NCI-H2196 treated with DMSO at 0.1 percent for 48 hours (cell line): ENCODE results near the gene USP7.
"Not testable (repeated sequence)": the region's sequence is repeated elsewhere in the genome, so short reads cannot be mapped to it uniquely, and the experiment has no call there.

ENCODE experiments used
- DNase-seq: peaks from one replicate; lab custom pipeline; 2025; ENCODE audit not compliant: unreplicated experiment; lab: John Stamatoyannopoulos, UW

The USP7 gene

GRCh38 chr16:8882041-8882617 lies 81.6 kb downstream of the USP7 start, which contains the start of gene LITAFD:
Gene LITAFD (plus strand): TSS chr16:8882351. CDS start chr16:8884356, 2,005 bp downstream.
- no peak for DNase-seq

GRCh38 chr16:8880839-8881510 lies 82.7 kb downstream of the USP7 start:
- DNase-seq, result no peak

DNA sequence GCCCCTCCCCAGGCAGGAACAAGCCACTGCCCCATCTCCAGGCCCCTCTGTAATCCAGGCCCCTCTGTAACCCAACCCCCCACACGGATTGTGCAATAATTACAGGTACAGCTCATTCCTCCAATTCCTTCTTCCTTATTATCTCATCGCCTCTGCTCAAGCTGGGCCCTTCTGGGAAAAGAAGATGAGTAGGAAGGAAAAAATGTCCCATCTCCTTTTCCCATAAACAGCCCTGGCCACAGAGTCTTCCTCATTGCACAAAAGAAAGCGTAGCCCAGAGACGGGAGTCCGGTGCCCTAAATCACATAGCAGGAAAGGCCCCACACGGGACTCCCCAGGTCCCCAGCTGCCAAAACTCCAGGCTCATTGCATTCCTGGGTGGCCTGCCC lies 85.2 kb downstream of the USP7 start:
- DNase-seq, result no peak

DNA sequence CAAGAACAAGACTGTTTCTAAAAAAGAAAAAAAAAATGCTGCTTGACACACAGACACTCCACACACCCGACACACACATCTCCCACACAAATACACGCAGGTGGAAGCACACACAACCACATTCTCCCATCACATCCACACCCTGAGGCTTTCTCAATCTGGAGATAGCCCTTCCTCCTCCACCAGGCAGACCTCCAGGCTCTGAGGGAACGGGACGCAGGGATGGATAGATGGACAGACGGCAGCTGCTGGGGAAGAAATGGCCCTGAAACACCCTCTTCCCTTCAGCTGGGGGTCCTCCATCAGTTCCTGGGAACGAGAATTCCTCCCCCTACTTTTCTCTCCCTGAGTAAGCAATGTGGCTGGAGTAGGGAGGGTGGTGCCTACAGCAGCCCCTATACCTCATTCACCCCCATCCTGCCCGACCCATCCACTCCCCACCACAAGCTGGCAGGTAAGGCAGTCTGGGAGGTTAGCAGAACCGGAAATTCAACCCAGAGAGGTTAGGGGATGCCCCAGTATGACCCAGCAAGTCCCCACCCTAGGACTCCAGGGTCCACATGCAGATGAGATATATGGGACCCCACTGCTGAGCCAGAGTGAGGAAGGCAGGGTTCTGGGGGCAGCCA lies 85.7 kb downstream of the USP7 start:
- DNase-seq, result no peak

- not testable (repeated sequence) for DNase-seq
Measured at GRCh38 chr16:8875317-8875716, 88.4 kb downstream of the USP7 start.

GRCh38 chr16:8874388-8874787 lies 89.3 kb downstream of the USP7 start:
- DNase-seq, result no peak

DNA sequence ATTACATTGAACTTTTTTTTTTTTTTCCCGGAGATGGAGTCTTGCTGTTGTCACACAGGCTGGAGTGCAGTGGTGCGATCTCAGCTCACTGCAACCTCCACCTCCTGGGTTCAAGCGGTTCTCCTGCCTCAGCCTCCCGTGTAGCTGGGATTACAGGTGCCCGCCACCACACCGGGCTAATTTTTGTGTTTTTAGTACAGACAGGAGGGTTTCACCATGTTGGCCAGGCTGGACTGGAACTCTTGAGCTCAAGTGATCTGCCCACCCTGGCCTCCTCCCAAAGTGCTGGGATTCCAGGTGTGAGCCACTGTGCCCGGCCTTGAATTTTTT lies 89.9 kb downstream of the USP7 start:
- DNase-seq, result not testable (repeated sequence)

DNA sequence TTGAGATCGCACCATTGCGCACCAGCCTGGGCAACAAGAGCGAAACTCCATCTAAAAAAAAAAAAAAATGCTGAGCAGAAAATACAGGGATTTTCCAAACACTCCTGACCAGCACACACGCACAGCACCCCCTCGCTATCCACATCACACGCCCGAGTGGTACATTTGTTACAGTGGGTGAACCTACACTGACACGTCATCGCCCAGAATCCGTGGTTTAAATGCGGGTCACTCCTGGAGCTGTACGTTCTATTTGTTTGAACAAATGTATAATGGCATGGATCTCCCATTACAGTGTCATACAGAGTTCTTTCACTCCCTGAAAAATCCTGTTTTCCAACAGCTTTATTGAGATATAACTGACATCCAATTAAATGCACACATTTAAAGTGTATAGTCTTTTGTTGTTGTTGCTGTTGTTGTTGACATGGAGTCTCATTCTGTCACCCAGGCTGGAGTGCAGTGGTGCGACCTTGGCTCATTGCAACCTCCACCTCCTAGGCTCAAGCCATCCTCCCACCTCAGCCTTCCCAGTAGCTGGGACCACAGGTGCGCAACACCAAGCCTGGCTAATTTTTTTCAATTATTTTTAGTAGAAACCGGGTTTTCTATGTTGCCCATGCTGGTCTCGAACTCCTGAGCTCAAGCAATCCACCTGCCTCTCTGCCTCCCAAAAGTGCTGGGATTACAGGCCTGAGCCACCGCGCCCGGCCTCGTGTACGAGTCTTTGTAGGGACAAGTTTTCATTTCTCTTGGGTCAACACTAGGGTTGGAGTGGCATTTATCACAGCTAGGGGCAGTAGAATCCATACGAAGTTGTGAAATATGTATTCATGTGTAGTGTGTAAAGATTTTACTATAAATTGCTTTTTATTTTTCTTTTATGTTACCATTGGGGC lies 90.5 kb downstream of the USP7 start:
- DNase-seq, result no peak

- DNase-seq, result no peak
Measured at GRCh38 chr16:8872071-8872470, 91.6 kb downstream of the USP7 start.

- not testable (repeated sequence) for DNase-seq
Measured at GRCh38 chr16:8869988-8870241, 93.8 kb downstream of the USP7 start.

DNA sequence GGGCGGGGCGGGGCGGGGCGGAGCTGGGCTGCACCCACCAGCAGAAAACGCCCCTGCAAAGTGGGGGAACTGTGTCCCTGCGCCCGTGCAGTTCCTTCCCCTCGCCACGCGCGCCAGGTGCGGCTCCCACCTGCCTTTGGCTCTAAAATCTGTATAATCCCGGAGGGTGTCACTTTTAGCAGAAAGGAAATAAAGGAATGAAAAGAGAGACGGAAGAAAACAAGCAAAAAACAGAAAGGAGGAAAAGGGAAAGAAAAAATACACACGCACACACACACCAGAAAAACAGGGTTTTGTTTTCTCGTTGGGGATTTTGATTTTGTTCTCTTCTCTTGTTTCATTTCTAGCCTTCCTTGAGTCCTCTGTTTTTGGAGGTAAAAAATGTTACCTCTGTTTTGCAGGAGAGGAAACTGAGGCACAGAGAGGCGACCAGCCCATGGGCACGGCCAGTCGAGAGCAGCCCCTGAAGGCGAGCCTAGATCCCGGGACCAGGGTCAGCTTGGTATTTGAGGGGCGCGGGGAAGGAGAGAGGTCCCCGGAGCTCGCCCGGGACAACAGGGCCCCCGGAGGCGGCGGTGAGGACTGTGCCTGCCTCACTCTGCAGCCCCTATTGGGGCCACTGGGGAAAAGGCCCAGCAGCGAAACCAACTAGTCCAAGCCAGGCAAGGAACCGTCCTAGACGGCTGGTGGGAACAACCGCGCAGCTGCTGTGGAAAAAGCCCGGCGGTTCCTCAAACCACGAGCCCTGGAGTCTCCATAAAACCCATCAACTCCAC lies 94.3 kb downstream of the USP7 start:
- no peak for DNase-seq

GRCh38 chr16:8868416-8869211 lies 95.1 kb downstream of the USP7 start, which contains the start of gene CARHSP1:
Gene CARHSP1 (minus strand): TSS chr16:8869006. CDS start chr16:8859328, 9,678 bp downstream.
- DNase-seq, result peak; percentile 95

DNA sequence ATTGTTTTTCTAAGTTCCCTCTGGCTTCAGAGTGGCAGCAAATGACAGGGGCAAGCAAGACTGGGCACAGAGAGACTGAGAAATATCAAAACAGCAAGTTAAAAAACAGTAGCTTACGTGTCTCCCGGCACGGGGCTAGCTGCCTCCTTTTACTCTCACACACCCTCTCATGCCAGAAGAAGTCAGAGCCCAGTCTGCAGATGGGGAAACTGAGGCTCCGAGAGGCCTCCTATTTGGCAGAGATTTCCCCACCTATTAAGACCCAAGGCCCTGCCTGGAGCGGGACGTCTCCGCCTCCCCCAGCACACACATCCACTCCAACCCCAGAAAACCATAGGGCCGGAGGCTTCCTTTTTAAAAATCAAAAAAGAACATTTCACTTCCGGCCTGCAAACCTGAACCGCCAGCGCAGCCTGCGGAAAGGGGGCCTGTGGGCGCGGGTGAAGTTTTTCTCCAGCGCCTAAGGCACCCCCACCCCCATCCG lies 95.7 kb downstream of the USP7 start:
- DNase-seq, result no peak

GRCh38 chr16:8867216-8867931 lies 96.3 kb downstream of the USP7 start:
- no peak for DNase-seq

- DNase-seq, result no peak
Measured at GRCh38 chr16:8866884-8867215, 96.9 kb downstream of the USP7 start.

GRCh38 chr16:8866118-8866883 lies 97.4 kb downstream of the USP7 start:
- no peak for DNase-seq

DNA sequence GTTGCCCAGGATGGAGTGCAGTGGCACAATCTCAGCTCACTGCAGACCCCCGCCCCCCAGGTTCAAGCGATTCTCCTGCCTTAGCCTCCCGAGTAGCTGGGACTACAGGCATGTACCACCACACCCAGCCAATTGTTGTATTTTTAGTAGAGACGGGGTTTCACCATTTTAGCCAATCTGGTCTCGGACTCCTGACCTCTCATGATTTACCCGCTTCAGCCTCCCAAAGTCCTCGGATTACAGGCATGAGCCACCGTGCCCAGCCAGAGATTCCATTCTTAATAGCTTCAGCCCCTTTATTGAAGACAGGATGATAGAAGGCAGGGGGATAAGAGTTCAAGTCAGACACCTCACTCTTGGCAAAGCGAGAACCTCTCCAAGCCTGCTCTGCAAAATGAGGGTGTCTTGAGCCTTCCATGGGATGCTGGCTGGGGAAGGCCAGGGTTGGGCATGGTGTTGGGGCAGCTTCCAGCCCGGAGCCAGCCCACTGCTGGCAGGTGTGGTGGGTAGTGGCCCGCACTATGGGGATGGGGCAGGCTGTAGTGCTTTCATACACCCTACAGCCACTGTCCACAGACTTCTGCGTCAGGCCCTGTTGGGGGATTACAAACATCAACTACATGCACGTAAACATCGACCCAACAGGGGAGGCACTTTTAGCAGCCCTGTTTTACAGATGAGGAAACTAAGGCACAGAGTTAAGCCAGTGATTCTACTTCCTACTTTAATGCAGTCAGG lies 98.4 kb downstream of the USP7 start:
- no peak for DNase-seq

GRCh38 chr16:8864480-8865110 lies 99.1 kb downstream of the USP7 start:
- DNase-seq, result no peak
